MCF 10A (cell line): ENCODE data around the gene ITGB5. TPM values are rescaled to one million over a fixed set of nuclear protein-coding genes. Genes with fewer than 3 reads are reported as not detected.

Source experiments
- BruUV-seq: library from RNA; stranded (reverse); fragments of 400-500 nt; replicated peaks from 2 replicates; lab custom pipeline; 2021; lab: Mats Ljungman, UMichigan
- CTCF ChIA-PET: fragments of 300-600 bp; sonication (Branson Sonifier 250); formaldehyde crosslinking; extraction: SDS; loops from one replicate; lab custom pipeline; 2021; ENCODE audit warnings: antibody characterized with exemption, inconsistent platforms; lab: Yijun Ruan, JAX
- POLR2A ChIA-PET: fragments of 300-600, 350-650 bp; sonication (Branson Sonifier 250); formaldehyde crosslinking; extraction: SDS; loops from one replicate; lab custom pipeline; 2020; ENCODE audit warnings: antibody characterized with exemption, inconsistent platforms; lab: Yijun Ruan, JAX
- DNase-seq: peaks from one replicate; pipeline ENCODE4 v3.0.0-alpha.2; 2018; ENCODE audit not compliant: unreplicated experiment
- H3K27ac Mint-ChIP-seq: one replicate; pipeline ENCODE4 v1.8.0; 2022; ENCODE audit warnings: mild to moderate bottlenecking, low read depth, mixed read lengths; ENCODE audit not compliant: unreplicated experiment
- H3K27me3 Mint-ChIP-seq: one replicate; pipeline ENCODE4 v1.8.0; 2022; ENCODE audit warnings: mixed read lengths; ENCODE audit not compliant: insufficient read depth, unreplicated experiment
- H3K36me3 Mint-ChIP-seq: one replicate; pipeline ENCODE4 v1.8.0; 2022; ENCODE audit warnings: mild to moderate bottlenecking, moderate library complexity, mixed read lengths; ENCODE audit not compliant: insufficient read depth, unreplicated experiment
- H3K4me1 Mint-ChIP-seq: one replicate; pipeline ENCODE4 v1.8.0; 2022; ENCODE audit warnings: mixed read lengths; ENCODE audit not compliant: insufficient read depth, unreplicated experiment
- H3K4me3 Mint-ChIP-seq: one replicate; pipeline ENCODE4 v1.8.0; 2022; ENCODE audit warnings: mild to moderate bottlenecking, moderate library complexity, mixed read lengths; ENCODE audit not compliant: unreplicated experiment
- H3K9me3 Mint-ChIP-seq: one replicate; pipeline ENCODE4 v1.8.0; 2022; ENCODE audit warnings: mixed read lengths; ENCODE audit not compliant: unreplicated experiment
- CTCF ChIP-seq: fragments of 200-600 bp; IDR thresholded peaks from one replicate; pipeline ENCODE4 v1.8.0; 2022; ENCODE audit warnings: antibody characterized with exemption, mild to moderate bottlenecking; ENCODE audit not compliant: unreplicated experiment
- intact Hi-C: fragments of 100-400 bp; cut with micrococcal nuclease; formaldehyde crosslinking; loops from 2 replicates; pipeline ENCODE4 v1.14.1; 2022
- total RNA-seq: library from RNA; stranded (reverse); gene quantifications from 2 replicates; pipeline ENCODE4 v1.2.3, GENCODE V29; 2022

ITGB5 gene
- total RNA-seq, 1 experiment from 2014 or later = 101 TPM

- no peak overlapping the region for H3K4me3 Mint-ChIP-seq
- no peak for TF ChIP-seq CTCF
- no TSS peak for BruUV-seq
- peaks cover 21% of the 10 kb centered on the region for H3K27me3 Mint-ChIP-seq
- DNase-seq = no peak
- no peaks in the 10 kb centered on the region for H3K9me3 Mint-ChIP-seq
- H3K4me1 Mint-ChIP-seq = peaks cover 8% of the 10 kb centered on the region
- H3K36me3 Mint-ChIP-seq = no peaks in the 10 kb centered on the region
- H3K27ac Mint-ChIP-seq = no peak overlapping the region
- intact Hi-C loops = no loop called here
- ChIA-PET CTCF (interaction anchor here (0.6 to 2.5 kb wide), 3 partner anchors 18 to 159 kb away, joined by 3 to 16 read pairs (median 10); no protein-coding TSS in a partner anchor), POLR2A (interaction anchor here (0.5 kb wide), 1 partner anchor 17 kb away, joined by 3 read pairs; no protein-coding TSS in a partner anchor)
Observed at GRCh38 chr3:124919756-124920155, 32.6 kb upstream of the ITGB5 start.

- TF ChIP-seq CTCF = no peak
- intact Hi-C loops = no loop called here
- no peaks in the 10 kb centered on the region for H3K9me3 Mint-ChIP-seq
- no peaks in the 10 kb centered on the region for H3K36me3 Mint-ChIP-seq
- ChIA-PET CTCF (interaction anchor here (0.6 to 2.5 kb wide), 4 partner anchors 9 to 157 kb away, joined by 3 to 16 read pairs (median 9); no protein-coding TSS in a partner anchor), POLR2A (interaction anchor here (0.5 kb wide), 1 partner anchor 188 kb away, joined by 4 read pairs; no protein-coding TSS in a partner anchor)
- no peak for DNase-seq
- H3K4me3 Mint-ChIP-seq = no peak overlapping the region
- no TSS peak for BruUV-seq
- H3K4me1 Mint-ChIP-seq = no peaks in the 10 kb centered on the region
- H3K27ac Mint-ChIP-seq = no peak overlapping the region
- H3K27me3 Mint-ChIP-seq = peaks cover 21% of the 10 kb centered on the region
Observed at GRCh38 chr3:124918524-124918923, 31.4 kb upstream of the ITGB5 start.

GRCh38 chr3:124916837-124917409, 29.8 kb upstream of the ITGB5 start:
- H3K27ac Mint-ChIP-seq = no peak overlapping the region
- CTCF ChIA-PET = interaction anchor here (0.6 to 2.2 kb wide), 5 partner anchors 10 to 669 kb away, joined by 3 to 10 read pairs (median 4); no protein-coding TSS in a partner anchor
- intact Hi-C loops = no loop called here
- DNase-seq = no peak
- BruUV-seq = no TSS peak
- POLR2A ChIA-PET = no interaction called here
- peaks cover 21% of the 10 kb centered on the region for H3K27me3 Mint-ChIP-seq
- H3K4me3 Mint-ChIP-seq = no peak overlapping the region
- no peaks in the 10 kb centered on the region for H3K36me3 Mint-ChIP-seq
- no peak for TF ChIP-seq CTCF
- H3K9me3 Mint-ChIP-seq = no peaks in the 10 kb centered on the region
- no peaks in the 10 kb centered on the region for H3K4me1 Mint-ChIP-seq

- POLR2A ChIA-PET = interaction anchor here (0.6 to 1.8 kb wide), 2 partner anchors 9 to 17 kb away, joined by 3 read pairs; no protein-coding TSS in a partner anchor
Observed at GRCh38 chr3:124915254-124915653, 28.1 kb upstream of the ITGB5 start.

More at GRCh38 chr3:124915254-124915653, 28.1 kb upstream of the ITGB5 start:
- intact Hi-C loops = no loop called here
- Mint-ChIP-seq H3K27me3 (peaks cover 21% of the 10 kb centered on the region), H3K4me1 (no peaks in the 10 kb centered on the region), H3K27ac (no peak overlapping the region), H3K9me3 (no peaks in the 10 kb centered on the region), H3K36me3 (no peaks in the 10 kb centered on the region), H3K4me3 (no peak overlapping the region)
- no TSS peak for BruUV-seq
- DNase-seq = no peak
- TF ChIP-seq CTCF = no peak
- CTCF ChIA-PET = interaction anchor here (0.8 to 2.2 kb wide), 4 partner anchors 12 to 72 kb away, joined by 3 to 8 read pairs (median 4); no protein-coding TSS in a partner anchor
